Kidney tubule cell (primary cell): ENCODE measurements around the gene MAN1A1.

Experiments
- DNase-seq: peaks from one replicate; pipeline ENCODE4 v3.0.0-alpha.2; 2018; ENCODE audit warnings: low spot score

The MAN1A1 gene

DNA sequence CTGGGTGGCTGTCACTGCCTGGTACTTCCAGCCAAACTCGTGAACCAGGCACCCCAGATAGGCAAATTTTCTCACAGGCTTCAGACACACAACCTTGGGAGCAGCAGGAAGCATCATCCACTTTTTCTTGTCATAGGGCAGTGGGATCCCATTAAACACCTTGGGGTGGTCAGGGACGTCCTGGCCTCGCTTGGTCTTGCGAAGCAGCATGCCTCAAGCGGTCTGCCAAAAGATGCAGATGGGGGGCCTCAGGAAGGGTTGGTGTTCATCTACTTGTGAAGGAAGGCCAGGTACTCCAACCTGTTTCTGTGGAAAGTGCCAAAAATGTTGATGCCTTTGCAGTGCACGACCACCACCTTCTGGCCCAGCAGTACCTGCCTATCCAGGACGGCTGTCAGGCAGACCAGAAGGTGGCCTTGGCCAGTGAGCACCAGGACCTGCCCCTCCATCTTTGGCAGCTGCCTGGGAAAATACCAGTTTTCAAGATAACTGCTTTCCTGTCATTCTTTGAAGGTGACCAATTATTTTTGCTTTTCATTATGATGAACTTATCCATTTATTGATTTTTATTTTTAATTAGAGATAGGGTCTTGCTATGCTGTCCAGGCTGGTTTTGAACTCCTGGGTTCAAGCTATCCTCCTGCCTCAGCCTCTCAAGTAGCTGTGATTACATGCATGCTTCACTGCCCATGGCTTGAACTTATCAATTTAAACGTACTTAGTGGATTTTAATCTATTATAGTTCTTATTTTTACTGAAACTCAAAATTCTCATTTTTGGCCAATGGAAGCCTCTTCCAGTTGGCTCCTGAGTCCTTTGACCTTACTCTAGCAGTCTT is 80.1 kb downstream of the MAN1A1 start:
- no peak for DNase-seq

DNA sequence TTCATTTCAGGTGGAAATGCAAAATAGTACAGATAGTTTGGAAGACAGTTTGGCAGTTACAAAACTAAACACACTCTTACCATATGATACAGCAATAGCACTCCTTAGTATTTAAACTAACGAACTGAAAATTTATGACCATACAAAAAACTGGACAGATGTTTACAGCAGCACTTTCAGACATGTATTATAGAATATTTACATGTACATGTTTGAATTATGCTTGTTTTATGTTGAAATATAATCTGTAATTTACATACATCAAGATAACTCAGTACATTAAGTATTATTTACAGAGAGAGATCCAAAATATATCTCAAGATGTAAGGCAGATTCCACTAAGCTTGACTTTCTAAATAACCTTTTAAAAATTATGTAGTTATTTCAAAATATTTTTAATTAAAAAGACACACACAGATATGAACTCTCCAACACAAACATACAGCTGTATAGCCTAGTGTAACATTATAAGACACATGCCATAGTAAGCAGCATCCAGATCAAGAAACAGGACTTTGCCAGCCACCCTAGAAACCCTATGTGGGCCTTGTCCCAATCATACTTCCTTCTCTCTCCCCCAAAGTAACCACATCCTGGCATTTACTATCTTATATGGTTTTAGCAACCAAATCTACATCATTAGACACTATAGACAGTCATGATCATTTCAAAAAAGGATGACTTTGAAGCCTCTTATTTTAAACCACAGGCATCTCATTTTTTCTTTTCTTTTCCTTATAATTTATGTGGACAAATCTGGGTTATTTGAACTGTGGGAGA is 82.2 kb downstream of the MAN1A1 start:
- no peak for DNase-seq

- DNase-seq = no peak
Observed at GRCh38 chr6:119264854-119265397, 84.6 kb downstream of the MAN1A1 start.

- no peak for DNase-seq
Observed at GRCh38 chr6:119262612-119263011, 86.9 kb downstream of the MAN1A1 start.

DNA sequence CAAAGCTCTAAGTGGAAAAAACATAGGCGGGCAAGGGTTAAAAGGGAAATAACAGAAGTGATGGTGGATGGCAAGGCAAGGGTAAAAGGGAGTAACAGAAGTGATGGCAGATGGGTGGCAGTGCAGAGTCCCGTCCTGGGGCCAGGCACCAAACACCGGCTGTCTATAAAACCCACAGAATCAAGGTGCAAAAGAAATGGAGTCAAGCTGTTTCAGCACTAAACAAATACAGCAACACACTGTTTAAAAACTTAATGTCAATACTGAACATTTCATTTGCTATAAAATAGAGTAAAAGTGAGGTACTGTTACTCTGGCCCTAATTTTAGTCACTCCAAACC is 87.6 kb downstream of the MAN1A1 start:
- DNase-seq = no peak

GRCh38 chr6:119259027-119259426 is 90.5 kb downstream of the MAN1A1 start:
- peak; percentile 50 for DNase-seq

DNA sequence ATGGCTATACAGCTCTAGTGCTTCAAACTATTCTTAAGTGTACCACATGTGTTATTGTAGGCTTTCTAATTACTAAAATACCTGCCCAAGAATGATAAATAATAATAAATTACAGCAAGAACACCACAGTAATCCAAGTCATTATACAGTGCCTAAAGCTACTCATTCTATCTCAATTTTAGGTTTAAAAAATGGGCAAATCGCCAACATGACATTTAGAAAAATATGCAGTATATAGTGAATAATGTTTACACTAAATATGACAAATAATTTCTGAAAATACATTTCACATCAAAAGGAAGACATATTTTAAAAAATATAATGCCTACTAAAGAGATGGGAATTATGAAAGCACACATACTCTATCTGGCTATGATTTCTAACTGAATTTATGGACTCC is 91.8 kb downstream of the MAN1A1 start:
- no peak for DNase-seq

GRCh38 chr6:119256978-119257462 is 92.5 kb downstream of the MAN1A1 start:
- no peak for DNase-seq

DNA sequence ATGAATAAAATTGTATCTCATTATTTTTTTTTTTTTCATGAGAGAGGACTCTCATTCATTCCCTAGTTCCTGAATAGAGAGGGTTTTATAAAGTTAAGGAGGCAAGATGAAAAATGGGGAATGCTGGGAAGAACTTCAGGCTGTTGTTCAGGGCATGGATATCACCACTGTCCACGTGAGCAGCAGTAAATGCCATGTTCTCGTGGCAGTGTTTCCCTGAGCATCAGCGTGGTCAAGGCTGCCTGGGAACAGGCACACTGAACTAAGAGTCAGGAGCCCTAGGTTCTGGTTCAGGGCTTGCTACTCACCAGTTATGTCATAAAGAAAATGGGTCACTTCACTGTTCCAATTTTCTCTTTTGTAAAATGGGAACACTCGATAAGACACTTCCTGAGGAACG is 93.2 kb downstream of the MAN1A1 start:
- DNase-seq = no peak

DNA sequence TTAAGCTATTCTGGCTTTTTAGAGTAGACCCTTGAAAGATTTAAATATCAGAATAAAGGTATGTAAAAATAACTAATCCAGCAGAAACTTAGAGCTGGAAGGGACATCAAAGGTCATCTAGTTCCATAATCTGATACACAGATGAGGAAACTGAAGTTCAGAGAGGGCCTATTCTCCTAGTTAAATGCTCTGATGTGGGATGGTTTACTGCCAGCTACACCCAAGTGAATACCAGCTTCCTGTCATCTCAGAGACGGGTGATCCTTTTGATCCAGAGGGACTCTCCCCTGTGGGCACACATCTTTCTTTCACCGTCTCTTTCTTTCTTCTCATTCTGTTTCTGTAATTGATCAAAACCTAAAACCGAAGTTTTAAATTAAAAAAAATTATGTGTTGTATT is 94.1 kb downstream of the MAN1A1 start:
- DNase-seq = no peak

GRCh38 chr6:119250036-119250435 is 99.5 kb downstream of the MAN1A1 start:
- DNase-seq = no peak

DNA sequence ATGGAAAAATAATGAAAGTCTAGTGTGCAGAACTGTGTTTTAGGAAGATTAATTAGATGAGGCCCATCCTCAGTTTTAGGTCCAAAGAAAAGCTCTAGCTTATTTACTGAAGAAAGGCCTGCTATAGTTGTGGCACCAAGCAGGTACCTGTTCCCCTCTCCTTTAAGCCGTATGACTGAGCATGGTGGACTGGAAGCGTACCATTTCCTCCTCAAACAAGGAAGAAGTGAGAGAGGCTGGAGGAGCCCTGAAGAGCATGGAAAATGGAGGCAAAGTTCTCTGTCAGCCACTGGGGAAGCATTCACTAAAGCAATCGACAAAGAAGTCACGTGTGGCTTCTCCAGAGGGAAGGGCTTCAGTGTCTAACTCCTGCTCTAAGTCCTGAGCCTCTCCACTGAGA is 100.2 kb downstream of the MAN1A1 start:
- no peak for DNase-seq

DNA sequence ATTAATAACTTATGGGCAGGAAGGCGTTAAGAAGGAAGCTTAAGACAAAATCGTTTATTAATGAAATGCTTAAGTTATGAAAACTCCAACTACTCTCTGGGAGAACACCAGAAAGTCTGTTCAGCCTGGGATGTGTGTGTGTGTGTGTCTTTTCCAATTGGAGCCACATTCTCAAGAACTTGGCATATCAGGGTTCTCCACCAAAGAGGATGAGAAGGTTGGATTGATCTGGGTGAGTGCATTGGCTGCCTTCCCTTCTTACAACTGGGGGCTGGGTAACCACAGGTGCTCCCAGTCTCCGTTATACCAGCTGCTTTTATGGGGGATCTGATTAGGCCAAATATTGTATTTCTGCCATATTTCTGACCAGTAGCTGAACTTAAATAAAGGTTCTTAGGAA is 102.1 kb downstream of the MAN1A1 start:
- no peak for DNase-seq

DNA sequence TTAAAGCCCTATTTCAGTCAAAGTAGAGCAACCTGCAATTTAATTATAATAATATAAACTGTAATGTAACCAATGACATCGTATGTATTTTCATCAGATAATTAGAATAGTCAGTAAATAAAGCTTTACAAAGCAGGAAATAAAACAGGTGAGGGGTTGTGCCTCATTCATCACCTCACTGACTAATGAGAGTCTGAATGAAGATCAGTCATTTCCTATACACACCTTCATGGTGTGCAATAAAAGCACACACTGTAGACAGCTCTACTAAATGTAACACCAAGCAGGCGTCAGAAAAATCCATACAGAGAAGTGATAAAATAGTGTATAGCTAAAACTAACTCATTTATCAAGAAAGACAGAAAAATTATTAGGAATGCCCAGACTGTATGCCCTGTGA is 105.9 kb downstream of the MAN1A1 start:
- DNase-seq = no peak

DNA sequence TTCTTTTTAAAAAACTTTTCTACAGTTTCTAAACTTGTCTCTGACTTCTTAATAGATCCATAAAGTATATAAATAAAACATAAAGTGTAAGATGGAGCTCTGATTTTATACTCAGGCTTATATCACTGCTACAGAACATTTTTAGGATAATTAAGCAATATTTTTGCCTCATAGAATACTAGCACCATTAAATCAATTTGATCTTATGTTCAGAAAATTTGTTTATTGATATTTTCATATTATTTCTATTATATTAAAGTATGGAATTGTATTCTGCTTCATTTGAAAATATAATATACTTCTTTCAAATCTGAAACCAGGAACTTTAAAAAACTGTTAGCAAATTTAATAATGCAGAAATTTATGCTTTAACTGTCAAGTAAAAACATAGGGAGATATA is 106.5 kb downstream of the MAN1A1 start:
- DNase-seq = no peak

GRCh38 chr6:119241540-119242309 is 107.8 kb downstream of the MAN1A1 start:
- DNase-seq = no peak

DNA sequence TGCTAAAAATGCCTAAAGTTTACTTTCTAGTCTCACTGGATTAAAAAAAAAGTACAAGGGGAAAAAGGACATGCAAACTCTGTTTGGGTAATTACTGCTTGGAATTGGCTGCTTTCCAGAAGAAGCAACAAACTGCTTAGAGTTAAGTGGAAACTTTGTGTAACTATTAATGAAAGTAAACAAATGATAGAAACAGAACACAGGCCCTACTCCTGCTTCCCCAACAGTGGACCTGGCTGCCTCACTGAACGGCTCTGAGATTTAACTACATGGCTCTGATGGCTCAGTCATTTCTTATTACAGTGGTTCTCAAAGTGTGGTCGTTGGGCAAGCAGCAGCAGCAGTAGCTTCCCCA is 108.5 kb downstream of the MAN1A1 start:
- peak; percentile 27 for DNase-seq

GRCh38 chr6:119240257-119241110 is 109.1 kb downstream of the MAN1A1 start:
- DNase-seq = peak; percentile 80

GRCh38 chr6:119237177-119237715 is 112.3 kb downstream of the MAN1A1 start:
- DNase-seq = no peak

GRCh38 chr6:119234941-119235340 is 114.6 kb downstream of the MAN1A1 start:
- DNase-seq = no peak

DNA sequence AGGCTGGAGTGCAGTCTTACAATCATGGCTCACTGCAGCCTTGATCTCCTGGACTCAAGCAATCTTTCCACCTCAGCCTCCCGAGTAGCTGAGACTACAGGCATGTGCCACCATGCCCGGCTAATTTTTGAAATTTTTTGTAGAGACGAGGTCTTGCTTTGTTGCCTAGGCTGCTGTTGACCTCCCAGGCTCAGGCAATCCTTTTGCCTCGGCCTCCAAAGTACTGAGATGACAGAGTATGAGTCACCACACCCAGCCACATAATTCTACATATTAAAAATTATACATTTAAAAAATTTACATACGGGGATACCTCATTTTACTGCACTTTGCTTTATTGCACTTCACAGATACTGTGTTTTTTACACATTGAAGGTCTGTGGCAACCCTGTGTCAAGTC is 115.1 kb downstream of the MAN1A1 start:
- no peak for DNase-seq
